DLD1 (cell line): Measurements from ENCODE around the gene ITPR1.

Experiments used
- in situ Hi-C: cut with HindIII; loops from 2 replicates; pipeline ENCODE4 v1.10.0; 2017; ENCODE audit warnings: low sequenced_read_pairs

ITPR1 gene

DNA sequence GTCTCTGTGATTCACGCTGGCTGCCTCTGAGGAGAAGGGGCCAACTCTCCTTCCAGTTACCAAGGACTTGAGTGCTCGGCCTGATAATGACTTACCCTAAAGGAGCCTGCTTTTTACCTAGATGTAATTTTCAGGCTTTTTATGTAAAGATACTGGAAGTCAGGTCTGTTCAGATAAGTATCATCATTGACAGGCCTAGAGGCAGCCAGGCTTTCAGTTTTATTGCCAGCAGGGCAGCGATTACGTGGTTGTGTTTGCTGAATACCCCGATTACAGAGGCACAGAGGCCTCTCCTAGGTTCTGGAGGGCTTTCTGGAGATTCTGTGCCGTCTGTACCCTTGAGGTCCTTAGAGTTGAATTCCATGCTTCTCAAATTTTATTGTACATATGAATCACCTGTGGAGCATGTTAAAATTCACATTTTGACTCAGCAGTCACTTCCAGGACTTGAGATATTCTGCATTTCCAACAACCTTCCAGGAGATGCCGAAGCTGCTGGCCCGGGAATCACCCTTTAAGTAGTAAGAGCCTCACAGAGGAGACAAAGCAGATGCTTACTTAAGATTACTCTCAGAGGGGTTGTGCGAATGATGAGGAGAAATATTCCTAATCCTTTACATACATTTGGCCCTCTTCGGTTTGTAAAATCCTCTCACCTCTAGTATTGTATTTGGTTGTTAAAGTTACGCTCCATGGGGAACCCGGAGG, 326.0 kb downstream of the ITPR1 start:
- in situ Hi-C loops = no loop called here

DNA sequence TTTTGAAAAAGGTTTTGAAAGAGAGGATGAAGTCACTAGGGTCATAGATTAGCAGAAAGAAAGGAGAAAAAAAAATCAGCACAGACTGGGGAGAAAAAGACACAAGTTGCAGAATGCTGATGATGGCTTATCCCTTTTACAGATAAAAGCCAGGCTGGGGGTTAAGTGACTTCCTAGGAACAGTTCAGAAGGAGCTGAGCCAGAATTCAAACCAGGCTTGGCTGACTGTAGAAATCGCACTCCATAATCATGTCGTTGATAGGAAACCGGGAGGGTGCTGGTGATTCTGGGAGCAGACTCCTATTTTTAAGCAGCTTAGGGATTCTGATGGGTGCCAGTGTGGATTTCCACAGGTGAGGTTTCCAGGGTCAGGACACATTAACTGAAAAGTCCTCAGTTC, 326.6 kb downstream of the ITPR1 start:
- in situ Hi-C loops = no loop called here

- in situ Hi-C loops = no loop called here
These were observed 327.4 kb downstream of the ITPR1 start for GRCh38 chr3:4820296-4821121.

DNA sequence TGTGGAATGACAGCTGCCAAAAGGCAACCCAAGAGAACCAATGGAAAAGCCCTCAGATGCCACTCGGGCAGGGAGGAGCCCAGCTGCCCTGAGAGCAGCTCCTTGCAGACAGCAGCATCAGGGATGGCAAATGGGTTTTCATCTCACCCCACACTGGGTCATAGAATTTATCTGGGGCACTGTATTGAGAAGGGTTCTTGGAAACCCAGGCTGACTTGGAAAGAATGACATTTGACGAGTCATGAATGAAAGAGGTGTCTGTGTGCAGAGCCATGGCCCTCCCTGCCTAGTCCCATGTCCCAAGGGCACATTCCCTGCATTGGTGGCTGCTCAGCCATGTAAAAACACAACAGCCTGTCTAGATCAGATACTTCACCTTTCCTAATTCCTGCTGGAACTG, 328.2 kb downstream of the ITPR1 start:
- in situ Hi-C loops = no loop called here

- in situ Hi-C loops = no loop called here
These were observed 328.8 kb downstream of the ITPR1 start for GRCh38 chr3:4821975-4822374.

GRCh38 chr3:4822568-4822967, 329.4 kb downstream of the ITPR1 start:
- in situ Hi-C loops = no loop called here

DNA sequence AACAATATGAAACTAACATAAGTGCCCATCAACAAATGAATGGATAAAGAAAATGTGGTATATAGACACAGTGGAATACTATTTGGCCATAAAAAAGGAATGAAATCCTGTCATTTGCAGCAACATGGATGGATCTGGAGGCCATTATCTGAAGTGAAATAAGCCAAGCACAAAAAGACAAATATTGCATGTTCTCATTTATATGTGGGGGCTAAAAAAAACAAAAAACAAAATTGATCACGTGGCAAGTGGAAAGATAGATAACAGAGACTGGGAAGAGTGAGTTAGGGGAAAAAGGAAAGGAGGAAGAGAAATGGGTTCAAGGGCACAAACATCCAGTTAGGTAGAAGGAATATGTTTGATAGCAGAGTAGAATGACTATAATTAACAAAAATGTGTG, 330.2 kb downstream of the ITPR1 start:
- in situ Hi-C loops = no loop called here

DNA sequence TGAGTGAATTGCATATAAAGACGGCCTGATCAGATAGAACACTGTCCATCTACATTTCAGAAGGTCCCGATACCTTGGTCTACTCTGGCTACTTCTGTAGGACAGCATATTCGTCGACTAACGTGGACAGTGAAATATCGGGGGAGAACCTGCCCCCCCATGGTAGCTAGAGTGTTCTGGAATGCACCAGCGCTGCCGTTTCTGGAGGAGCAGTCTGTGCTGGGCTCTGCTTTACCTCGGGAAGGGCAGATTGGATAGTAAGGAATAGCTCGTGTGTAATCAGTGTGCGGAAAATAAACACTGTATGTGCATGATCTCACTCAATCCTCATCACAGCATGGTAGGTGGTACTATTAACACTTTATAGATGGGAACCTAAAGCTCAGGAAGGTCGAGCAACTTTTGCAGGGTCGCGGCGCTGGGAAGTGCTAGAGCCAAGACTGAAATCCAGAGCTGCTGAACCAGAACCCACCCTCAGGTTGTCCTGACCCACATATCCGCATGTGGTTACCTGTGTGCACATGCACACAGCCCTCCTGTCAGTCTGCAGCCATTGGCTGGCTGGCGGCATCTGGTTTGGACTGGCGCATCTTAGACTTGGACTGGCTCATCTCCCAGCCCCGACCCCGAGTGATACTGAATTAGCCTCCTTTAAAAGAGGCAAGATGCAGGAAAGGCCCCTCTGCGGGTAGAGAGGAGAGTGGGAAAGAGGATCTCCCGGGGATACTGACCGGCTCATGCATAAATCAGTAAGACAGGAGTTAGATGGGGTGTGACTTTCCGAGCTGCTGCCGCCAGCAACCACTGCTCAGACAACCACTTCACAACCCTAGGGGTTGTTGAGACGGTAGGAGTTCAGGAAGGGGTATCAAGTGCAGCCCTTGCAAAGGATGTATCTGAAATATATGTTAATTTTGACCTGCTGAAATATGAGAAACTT, 331.1 kb downstream of the ITPR1 start:
- in situ Hi-C loops = no loop called here

- in situ Hi-C loops = no loop called here
These were observed 331.8 kb downstream of the ITPR1 start for GRCh38 chr3:4824926-4825325.

- in situ Hi-C loops = no loop called here
These were observed 332.5 kb downstream of the ITPR1 start for GRCh38 chr3:4825436-4826236.

DNA sequence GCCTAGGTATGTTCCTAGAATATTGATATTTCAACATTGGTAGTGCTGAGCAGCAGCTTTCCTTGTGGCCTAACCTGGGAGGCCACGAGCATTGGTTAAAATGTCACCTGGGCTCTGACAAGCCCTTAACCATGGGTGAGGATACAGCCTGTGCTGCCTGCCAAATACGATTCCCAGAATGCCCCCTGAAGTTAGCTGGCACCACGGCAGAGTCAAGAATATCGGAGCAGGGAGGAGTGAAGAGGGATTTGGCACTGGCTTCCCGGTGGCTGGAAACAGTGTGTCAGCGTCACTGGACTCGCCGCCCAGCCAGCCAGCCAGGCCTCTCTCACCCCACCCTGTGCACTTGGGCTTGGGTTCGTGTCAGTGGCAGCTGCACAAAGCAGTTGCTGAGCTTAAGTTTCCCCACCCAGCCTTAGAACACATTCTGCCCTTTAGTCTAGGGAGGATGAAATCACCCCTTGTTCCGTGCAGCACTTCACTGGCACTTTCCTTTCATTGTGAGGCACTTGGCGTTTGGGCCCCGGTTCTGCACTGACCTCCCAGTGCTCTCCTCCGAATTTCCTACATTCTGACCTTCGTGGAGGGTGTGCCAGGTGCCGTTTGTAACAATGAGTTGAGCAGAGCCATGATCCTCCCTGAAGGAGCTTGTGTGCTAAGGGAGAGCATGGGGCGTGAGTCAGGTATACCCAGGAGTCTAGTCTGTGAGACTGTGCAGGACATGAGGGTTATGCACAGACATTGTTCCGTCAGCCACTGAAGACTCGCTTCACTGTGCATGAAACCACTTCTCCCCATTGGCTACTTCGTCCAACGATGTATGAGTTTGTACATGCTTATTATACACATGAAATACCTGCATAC, 333.3 kb downstream of the ITPR1 start:
- in situ Hi-C loops = no loop called here

GRCh38 chr3:4827767-4828166, 334.6 kb downstream of the ITPR1 start:
- in situ Hi-C loops = no loop called here

DNA sequence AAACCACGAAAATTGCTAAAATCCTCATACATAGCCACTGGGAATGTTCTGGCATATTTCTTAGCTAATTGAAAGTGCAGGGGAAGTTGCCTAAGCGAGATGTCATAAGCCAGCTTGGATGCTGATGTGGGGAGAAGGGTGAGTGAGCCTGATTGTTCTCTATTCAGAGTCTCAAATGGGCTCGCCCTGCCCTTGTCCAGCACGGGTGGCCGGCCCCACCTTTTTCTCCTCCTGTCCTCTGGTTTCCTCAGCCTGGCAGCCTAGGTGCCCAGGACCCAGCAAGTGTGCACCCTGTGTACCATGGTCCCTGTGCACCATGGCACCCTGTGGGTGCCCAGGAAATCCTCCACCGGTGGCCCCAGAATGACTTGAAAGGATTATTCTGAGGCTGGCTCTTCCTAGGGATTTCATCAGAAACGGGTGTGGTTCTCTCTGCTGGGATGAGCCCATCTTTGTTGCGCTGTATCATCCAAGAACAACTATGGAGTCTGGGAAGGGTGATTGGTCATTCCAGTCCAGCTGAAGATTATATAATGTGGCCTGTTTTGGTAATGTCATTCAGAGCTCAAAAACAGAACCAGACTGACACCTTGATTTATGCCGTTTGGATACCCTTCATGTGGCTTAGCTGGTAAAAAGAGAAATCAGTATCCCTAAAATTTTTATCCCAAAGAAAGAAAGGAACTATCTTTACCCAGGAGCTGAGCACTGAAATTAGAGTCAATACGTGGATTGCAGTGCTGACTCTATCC, 335.3 kb downstream of the ITPR1 start:
- in situ Hi-C loops = no loop called here

- in situ Hi-C loops = no loop called here
These were observed 335.9 kb downstream of the ITPR1 start for GRCh38 chr3:4829031-4829394.

DNA sequence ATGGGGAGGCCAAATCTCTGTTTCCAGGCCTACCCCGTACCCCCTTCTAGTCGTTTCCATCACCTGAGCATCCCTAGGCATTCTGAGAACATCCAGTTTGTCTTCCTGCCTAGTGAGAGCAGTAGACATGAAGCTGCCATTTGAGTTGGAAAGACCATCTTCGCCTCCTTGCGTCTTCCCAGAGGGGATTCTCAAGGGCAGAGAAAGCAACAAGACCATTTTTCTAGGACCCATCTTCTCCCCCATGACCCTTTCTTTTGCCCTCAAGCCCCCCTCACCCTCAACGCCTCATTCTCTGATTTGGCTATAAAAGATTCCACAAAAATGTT, 337.4 kb downstream of the ITPR1 start:
- in situ Hi-C loops = no loop called here

GRCh38 chr3:4831580-4831950, 338.4 kb downstream of the ITPR1 start:
- in situ Hi-C loops = no loop called here

- in situ Hi-C loops = no loop called here
These were observed 340.3 kb downstream of the ITPR1 start for GRCh38 chr3:4833471-4833870.

- in situ Hi-C loops = no loop called here
These were observed 341.3 kb downstream of the ITPR1 start for GRCh38 chr3:4834403-4834866.

DNA sequence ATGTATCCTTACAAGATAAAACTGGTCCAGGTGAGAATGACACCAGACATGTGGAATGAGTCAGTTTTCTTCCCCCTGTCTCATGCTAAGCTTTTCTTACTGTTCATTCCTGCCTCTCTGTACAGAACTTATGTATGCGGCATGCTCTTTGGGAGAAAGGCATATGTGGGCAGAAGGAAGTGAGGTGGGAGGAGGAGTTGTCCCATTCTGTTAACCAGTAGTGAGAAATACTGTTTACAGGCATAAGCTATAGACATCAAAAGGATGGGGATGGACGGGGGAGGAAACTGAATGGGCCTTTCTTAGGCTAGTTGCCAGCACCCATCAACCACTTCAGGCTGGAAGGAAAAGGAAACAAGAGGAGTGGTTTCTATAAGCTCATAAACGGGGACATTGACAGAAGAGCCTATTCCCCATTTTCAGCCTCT, 342.5 kb downstream of the ITPR1 start:
- in situ Hi-C loops = no loop called here
